Mesodermal cell (in vitro differentiated cells): ENCODE data around the gene SIRPA.

Experiments used
- H3K27ac ChIP-seq: 2 replicates; pipeline ENCODE4 v1.7.0; 2013; ENCODE audit warnings: mild to moderate bottlenecking, low read depth, low read length, moderate library complexity; ENCODE audit not compliant: severe bottlenecking
- H3K36me3 ChIP-seq: 2 replicates; pipeline ENCODE4 v1.7.1; 2013; ENCODE audit warnings: mild to moderate bottlenecking, low read length, moderate library complexity; ENCODE audit not compliant: control insufficient read depth, insufficient read depth
- H3K4me1 ChIP-seq: one replicate; pipeline ENCODE4 v1.7.1; 2013; ENCODE audit warnings: mild to moderate bottlenecking, low read length; ENCODE audit not compliant: insufficient read depth, control insufficient read depth, poor library complexity, severe bottlenecking
- H3K4me3 ChIP-seq: 2 replicates; pipeline ENCODE4 v1.7.0; 2013; ENCODE audit warnings: low read length, control low read depth, mild to moderate bottlenecking; ENCODE audit not compliant: insufficient read depth, poor library complexity, severe bottlenecking; ENCODE audit errors: extremely low read depth
- H3K9me3 ChIP-seq: 2 replicates; pipeline ENCODE4 v1.7.1; 2013; ENCODE audit warnings: mild to moderate bottlenecking, low read length, moderate library complexity; ENCODE audit not compliant: control insufficient read depth
- WGBS, 2 experiments: methylation state at CpG; one replicate each; pipeline ENCODE4 v1.1.5; 2013; ENCODE audit warnings: missing lambda C conversion rate in 2 of 2; ENCODE audit not compliant: insufficient coverage in 2 of 2; 5-methylcytosine and 5-hydroxymethylcytosine counted together

SIRPA gene

GRCh38 chr20:1856424-1856823 lies 38.8 kb upstream of the SIRPA start:
- H3K9me3 ChIP-seq: no peaks in the 10 kb centered on the region
- 85 to 100% methylated on average over 1 of the region's 1 CpG for WGBS, 2 experiments
- H3K4me3 ChIP-seq: no peak overlapping the region
- no peaks in the 10 kb centered on the region for H3K36me3 ChIP-seq
- H3K27ac ChIP-seq: no peak overlapping the region
- peaks cover 30% of the 10 kb centered on the region for H3K4me1 ChIP-seq

DNA sequence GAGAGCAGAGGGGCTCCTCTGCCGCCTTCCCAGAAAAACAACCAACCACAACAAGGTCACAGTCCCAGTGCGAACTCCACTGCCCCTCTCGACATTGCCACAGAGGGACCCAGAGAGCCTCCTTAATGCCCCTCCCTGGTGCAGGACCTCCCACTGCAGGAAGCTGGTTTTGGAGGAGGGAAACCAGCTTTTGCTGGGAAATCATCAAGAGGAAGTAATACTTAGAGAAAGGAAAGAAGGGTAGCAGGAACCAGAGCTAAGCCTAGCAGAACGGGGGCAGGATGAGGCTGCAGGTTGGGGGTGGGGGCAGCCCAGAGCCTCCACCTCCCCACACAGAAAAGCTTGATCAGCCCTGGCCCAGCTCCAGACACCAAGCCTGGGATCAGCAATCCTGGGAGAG lies 37.7 kb upstream of the SIRPA start:
- H3K4me1 ChIP-seq: peaks cover 37% of the 10 kb centered on the region
- no peaks in the 10 kb centered on the region for H3K36me3 ChIP-seq
- WGBS, 2 experiments: 80% methylated on average over 1 to 2 of the region's 4 CpGs
- H3K9me3 ChIP-seq: no peaks in the 10 kb centered on the region
- no peak overlapping the region for H3K27ac ChIP-seq
- no peak overlapping the region for H3K4me3 ChIP-seq

- Histone ChIP-seq H3K4me1 (peaks cover 37% of the 10 kb centered on the region), H3K9me3 (no peaks in the 10 kb centered on the region), H3K27ac (no peak overlapping the region), H3K4me3 (no peak overlapping the region), H3K36me3 (no peaks in the 10 kb centered on the region)
- 75 to 100% methylated on average over 1 to 2 of the region's 5 CpGs for WGBS, 2 experiments
Measured at GRCh38 chr20:1858871-1859270, 36.3 kb upstream of the SIRPA start.

DNA sequence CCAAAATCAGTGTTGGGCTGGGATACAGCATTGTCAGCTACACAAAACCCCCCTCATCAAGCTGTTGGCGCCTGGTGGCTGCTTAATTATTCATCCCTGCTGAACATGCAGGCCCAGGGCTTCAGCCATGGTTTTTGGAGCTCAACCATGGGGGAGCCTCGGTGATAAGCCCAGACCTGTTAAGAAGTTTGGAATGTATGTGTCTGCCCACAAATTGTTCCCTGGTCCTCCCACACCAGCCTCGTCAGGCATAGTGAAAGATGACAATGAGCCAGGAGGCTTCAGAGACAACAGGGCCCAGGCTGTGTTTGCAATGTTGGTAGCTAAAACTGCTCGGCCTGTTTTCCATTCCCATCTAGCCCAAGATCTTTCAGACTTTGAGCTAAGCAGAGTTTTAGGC lies 34.8 kb upstream of the SIRPA start:
- H3K27ac ChIP-seq: peak overlapping the region; percentile 74
- H3K4me3 ChIP-seq: no peak overlapping the region
- no peaks in the 10 kb centered on the region for H3K9me3 ChIP-seq
- H3K36me3 ChIP-seq: no peaks in the 10 kb centered on the region
- WGBS, 2 experiments: 33 to 54% methylated on average over 1 to 3 of the region's 4 CpGs
- peaks cover 37% of the 10 kb centered on the region for H3K4me1 ChIP-seq

DNA sequence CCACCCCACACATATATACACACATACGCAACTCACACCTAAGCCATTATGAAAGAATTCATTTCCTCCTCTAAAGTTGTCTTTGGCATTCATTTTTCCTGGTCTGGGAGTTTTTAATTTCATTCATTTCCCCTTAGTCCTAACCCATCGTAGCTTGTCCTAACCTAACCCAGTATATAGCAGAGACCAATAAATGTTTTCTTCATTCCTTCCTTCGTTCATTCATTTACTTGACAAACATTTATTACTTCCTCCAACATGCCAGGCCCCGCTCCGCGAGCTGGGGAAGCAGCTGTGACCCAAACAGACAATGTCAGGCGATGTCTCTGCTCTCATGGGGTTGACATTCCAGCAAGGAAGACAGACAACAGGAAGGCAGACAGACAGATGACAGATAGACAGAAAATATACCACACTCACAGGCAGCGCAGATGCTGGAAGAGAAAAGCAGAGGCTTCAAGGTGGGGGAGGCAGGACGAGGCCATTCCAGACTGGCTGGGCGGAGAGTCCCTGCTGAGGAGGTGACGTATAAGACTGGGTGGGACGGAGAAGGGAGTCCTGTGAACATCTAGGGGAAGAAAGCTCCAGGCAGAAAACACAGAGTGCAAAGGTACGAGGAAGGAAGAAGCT lies 33.7 kb upstream of the SIRPA start:
- H3K36me3 ChIP-seq: no peaks in the 10 kb centered on the region
- H3K27ac ChIP-seq: peak overlapping the region; percentile 74
- H3K4me3 ChIP-seq: no peak overlapping the region
- H3K9me3 ChIP-seq: no peaks in the 10 kb centered on the region
- 73 to 77% methylated on average over 11 to 12 of the region's 13 CpGs for WGBS, 2 experiments
- H3K4me1 ChIP-seq: peaks cover 37% of the 10 kb centered on the region

DNA sequence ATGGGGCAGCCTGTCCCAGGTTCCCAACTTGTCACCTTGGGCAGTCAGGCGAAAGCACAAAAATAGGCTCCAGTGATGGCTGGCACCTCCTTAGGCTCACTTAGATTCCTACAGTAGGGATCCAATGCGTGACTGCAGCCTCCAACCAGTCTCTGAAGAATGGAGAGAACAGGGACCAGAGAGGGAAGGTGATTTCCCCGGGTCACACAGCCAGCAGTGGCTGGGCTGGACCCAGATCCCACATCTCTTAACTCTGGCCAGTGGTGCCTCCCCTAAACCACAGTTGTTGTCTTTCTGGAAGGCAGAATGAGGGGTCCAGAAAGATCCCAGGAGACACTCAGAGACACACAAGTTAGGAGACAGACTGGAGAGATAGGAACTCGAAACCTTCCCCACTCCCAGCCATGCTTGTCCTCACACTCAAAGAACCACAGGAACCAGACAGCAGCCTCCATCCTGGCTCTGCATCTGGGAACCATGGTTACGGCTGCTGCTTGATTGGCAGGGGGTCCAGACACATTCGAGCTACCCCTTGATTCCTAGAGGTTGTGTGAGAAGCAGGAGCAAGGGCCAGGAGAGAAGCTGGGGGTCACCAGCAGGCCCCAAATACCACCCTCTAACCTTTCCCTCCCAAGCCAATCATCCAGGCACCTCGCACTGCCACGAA lies 33.1 kb upstream of the SIRPA start:
- Histone ChIP-seq H3K4me1 (peaks cover 36% of the 10 kb centered on the region), H3K9me3 (no peaks in the 10 kb centered on the region), H3K4me3 (no peak overlapping the region), H3K36me3 (no peaks in the 10 kb centered on the region), H3K27ac (peak overlapping the region; percentile 2)
- 93 to 97% methylated on average over 2 to 4 of the region's 8 CpGs for WGBS, 2 experiments

GRCh38 chr20:1862663-1863053 lies 32.5 kb upstream of the SIRPA start:
- WGBS, 2 experiments: 94 to 100% methylated on average over 3 to 4 of the region's 4 CpGs
- H3K4me3 ChIP-seq: no peak overlapping the region

GRCh38 chr20:1863296-1863695 lies 31.9 kb upstream of the SIRPA start:
- 80 to 100% methylated on average over 1 of the region's 1 CpG for WGBS, 2 experiments
- Histone ChIP-seq H3K4me3 (no peak overlapping the region), H3K9me3 (no peaks in the 10 kb centered on the region), H3K4me1 (peaks cover 30% of the 10 kb centered on the region), H3K36me3 (no peaks in the 10 kb centered on the region), H3K27ac (no peak overlapping the region)

More at GRCh38 chr20:1862663-1863053, 32.5 kb upstream of the SIRPA start:
- Histone ChIP-seq H3K27ac (no peak overlapping the region), H3K9me3 (no peaks in the 10 kb centered on the region), H3K4me1 (peaks cover 31% of the 10 kb centered on the region), H3K36me3 (no peaks in the 10 kb centered on the region)

- Histone ChIP-seq H3K4me3 (no peak overlapping the region), H3K9me3 (no peaks in the 10 kb centered on the region), H3K4me1 (peaks cover 3% of the 10 kb centered on the region), H3K36me3 (no peaks in the 10 kb centered on the region), H3K27ac (no peak overlapping the region)
- WGBS, 2 experiments: 37 to 39% methylated on average over 2 of the region's 3 CpGs
Measured at GRCh38 chr20:1866834-1867233, 28.4 kb upstream of the SIRPA start.

GRCh38 chr20:1867495-1868260 lies 27.5 kb upstream of the SIRPA start:
- Histone ChIP-seq H3K36me3 (no peaks in the 10 kb centered on the region), H3K4me1 (no peaks in the 10 kb centered on the region), H3K27ac (no peak overlapping the region), H3K9me3 (no peaks in the 10 kb centered on the region), H3K4me3 (no peak overlapping the region)
- WGBS, 2 experiments: 33% methylated on average over 2 of the region's 3 CpGs; no CpG with 5 or more reads in 1 of the 2 experiments
